HepG2 (cell line): ENCODE measurements around the gene ZNF653. TPM values are rescaled to one million over a fixed set of nuclear protein-coding genes. Genes with fewer than 3 reads are reported as not detected.

Source experiments
- ATAC-seq: fragments of 200-7000 bp; cut with Tn5 transposase; 3 replicates; pipeline ENCODE4 v1.9.1; 2020; ENCODE audit warnings: mild to moderate bottlenecking, moderate library complexity
- BruUV-seq: library from RNA; stranded (reverse); fragments of 400-500 nt; replicated peaks from 2 replicates; lab custom pipeline; 2021; lab: Mats Ljungman, UMichigan
- CTCF ChIA-PET: fragments of 300-600 bp; formaldehyde crosslinking; extraction: SDS; loops from one replicate; lab custom pipeline; 2021; ENCODE audit warnings: low total read pairs, inconsistent platforms, low intra/inter-chr PET ratio; lab: Yijun Ruan, JAX
- POLR2A ChIA-PET: fragments of 350-600 bp; sonication (Branson Sonifier 250); formaldehyde crosslinking; loops from one replicate; lab custom pipeline; 2020; ENCODE audit warnings: antibody characterized with exemption, inconsistent platforms; lab: Yijun Ruan, JAX
- DNase-seq: peaks from one replicate; pipeline ENCODE4 v3.0.0-alpha.2; 2015; ENCODE audit warnings: low spot score
- FAIRE-seq: peaks from 3 replicates; lab custom pipeline; 2011; peaks lifted over from hg19 to GRCh38; lab: Jason Lieb, UNC
- H2AFZ ChIP-seq: one replicate; pipeline ENCODE4 v1.6.1; 2011; ENCODE audit warnings: low read length, inconsistent platforms
- H3K27ac ChIP-seq: fragments of 300-600 bp; 3 replicates; pipeline ENCODE4 v1.8.0; 2011; ENCODE audit warnings: mixed run types, mild to moderate bottlenecking, mixed read lengths, low read length, inconsistent platforms; ENCODE audit not compliant: insufficient read depth; ENCODE audit errors: extremely low read length
- H3K27me3 ChIP-seq, 2 experiments: fragments of 200-600 bp in 1 of 2; 2 replicates in 1 of 2; 3 replicates in 1 of 2; pipeline versions ENCODE4 v1.6.0 to v1.8.0; 2011; ENCODE audit warnings: low read length in 2 of 2, mild to moderate bottlenecking in 2 of 2, moderate library complexity in 2 of 2, inconsistent platforms in 1 of 2; ENCODE audit not compliant: insufficient read depth in 2 of 2, control insufficient read depth in 1 of 2
- H3K36me3 ChIP-seq, 2 experiments: fragments of 200-600 bp in 1 of 2; replicated peaks in 1 of 2; 2 replicates in 1 of 2; 3 replicates in 1 of 2; pipeline versions ENCODE4 v1.5.1 to v1.8.0; 2011; ENCODE audit warnings: low read length in 2 of 2, inconsistent platforms in 1 of 2; ENCODE audit not compliant: insufficient read depth in 2 of 2, control insufficient read depth in 1 of 2
- H3K4me1 ChIP-seq: 2 replicates; pipeline ENCODE4 v1.5.1; 2012; ENCODE audit warnings: low read length, inconsistent platforms; ENCODE audit not compliant: insufficient read depth
- H3K4me2 ChIP-seq: 2 replicates; pipeline ENCODE4 v1.6.0; 2011; ENCODE audit warnings: low read depth, low read length, inconsistent platforms
- H3K4me3 ChIP-seq, 3 experiments: fragments of 200-600 bp in 1 of 3; sonication (generic), shearing (Covaris generic) in 1 of 3; replicated peaks in 1 of 3; 2 replicates each; pipeline ENCODE4 v1.5.1; 2011 to 2016; ENCODE audit warnings: low read length in 3 of 3, inconsistent platforms in 2 of 3, low read depth in 2 of 3, mild to moderate bottlenecking in 2 of 3, control low read depth in 1 of 3, mixed read lengths in 1 of 3; ENCODE audit not compliant: insufficient read depth in 1 of 3
- H3K79me2 ChIP-seq: one replicate; pipeline ENCODE4 v1.6.1; 2011; ENCODE audit warnings: low read length, inconsistent platforms; ENCODE audit not compliant: insufficient read depth
- H3K9ac ChIP-seq: 2 replicates; pipeline ENCODE4 v1.6.0; 2011; ENCODE audit warnings: mild to moderate bottlenecking, low read depth, low read length, inconsistent platforms; ENCODE audit not compliant: insufficient read depth
- H3K9me3 ChIP-seq: 2 replicates; pipeline ENCODE4 v1.5.1; 2012; ENCODE audit warnings: mild to moderate bottlenecking, low read length
- H4K20me1 ChIP-seq: 2 replicates; pipeline ENCODE4 v1.6.0; 2011; ENCODE audit warnings: inconsistent platforms, mild to moderate bottlenecking, low read length, moderate library complexity; ENCODE audit not compliant: insufficient read depth
- FOXP4 ChIP-seq: sonication (generic); formaldehyde crosslinking; IDR thresholded peaks from 2 replicates; pipeline ENCODE4 v1.4.0; 2020; ENCODE audit warnings: missing genetic modification reagents
- FUBP1 ChIP-seq: sonication (generic); formaldehyde crosslinking; IDR thresholded peaks from 2 replicates; pipeline ENCODE4 v1.5.1; 2020; ENCODE audit warnings: missing genetic modification reagents, mild to moderate bottlenecking, borderline replicate concordance
- IKZF1 ChIP-seq: fragments of 450-650 bp; IDR thresholded peaks from 2 replicates; pipeline ENCODE4 v1.7.1; 2016
- KLF9 ChIP-seq: IDR thresholded peaks from 2 replicates; pipeline ENCODE4 v1.6.1; 2016; ENCODE audit warnings: low read depth
- MTA3 ChIP-seq: sonication (generic); formaldehyde crosslinking; IDR thresholded peaks from 2 replicates; pipeline ENCODE4 v1.4.0; 2020; ENCODE audit warnings: missing genetic modification reagents
- MXI1 ChIP-seq: IDR thresholded peaks from 3 replicates; pipeline ENCODE4 v1.6.1; 2012; ENCODE audit warnings: low read depth, low read length, inconsistent platforms, borderline replicate concordance
- SIX4 ChIP-seq: sonication (generic); formaldehyde crosslinking; IDR thresholded peaks from 2 replicates; pipeline ENCODE4 v1.4.0; 2020; ENCODE audit warnings: missing genetic modification reagents
- SKIL ChIP-seq: sonication (generic); formaldehyde crosslinking; IDR thresholded peaks from 2 replicates; pipeline ENCODE4 v1.8.0; 2022; ENCODE audit warnings: missing genetic modification reagents, mild to moderate bottlenecking, moderate library complexity, borderline replicate concordance
- SRSF1 ChIP-seq: fragments of 200-400 bp; formaldehyde crosslinking; optimal IDR thresholded peaks from 2 replicates; pipeline ENCODE3; 2017; ENCODE audit warnings: mild to moderate bottlenecking, low read depth, low read length, moderate library complexity
- TMF1 ChIP-seq: sonication (generic); formaldehyde crosslinking; IDR thresholded peaks from 2 replicates; pipeline ENCODE4 v1.8.1; 2022; ENCODE audit warnings: low read depth, missing genetic modification reagents
- USF2 ChIP-seq, 2 experiments: sonication (generic) in 1 of 2; formaldehyde crosslinking in 1 of 2; IDR thresholded peaks; 2 replicates each; pipeline versions ENCODE4 v1.5.1 to v1.6.1; 2011 to 2020; ENCODE audit warnings: borderline replicate concordance in 1 of 2, low read depth in 1 of 2, low read length in 1 of 2, mild to moderate bottlenecking in 1 of 2, missing genetic modification reagents in 1 of 2, moderate library complexity in 1 of 2
- ZNF335 ChIP-seq: sonication (generic); formaldehyde crosslinking; IDR thresholded peaks from 2 replicates; pipeline ENCODE4 v1.4.0; 2020; ENCODE audit warnings: missing genetic modification reagents
- ZNF337 ChIP-seq: sonication (generic); formaldehyde crosslinking; IDR thresholded peaks from 2 replicates; pipeline ENCODE4 v1.5.1; 2020; ENCODE audit warnings: missing genetic modification reagents, low read depth, mild to moderate bottlenecking, borderline replicate concordance
- ZNF672 ChIP-seq: sonication (generic); formaldehyde crosslinking; IDR thresholded peaks from 2 replicates; pipeline ENCODE4 v1.8.1; 2022; ENCODE audit warnings: missing genetic modification reagents
- ZNF674 ChIP-seq: sonication (generic); formaldehyde crosslinking; IDR thresholded peaks from 2 replicates; pipeline ENCODE4 v1.5.0; 2020; ENCODE audit warnings: low read depth, mild to moderate bottlenecking, missing genetic modification reagents
- ZNF891 ChIP-seq: sonication (generic); formaldehyde crosslinking; IDR thresholded peaks from 2 replicates; pipeline ENCODE4 v1.5.0; 2020; ENCODE audit warnings: mild to moderate bottlenecking, missing genetic modification reagents
- WGBS: methylation state at CpG from one replicate; pipeline ENCODE4 v1.1.6; 2017; ENCODE audit warnings: low lambda C conversion rate; 5-methylcytosine and 5-hydroxymethylcytosine counted together
- in situ Hi-C: cut with HindIII; loops from 2 replicates; pipeline ENCODE4 v1.10.0; 2017; ENCODE audit warnings: low pct_unique_long_range_greater_than_20kb; ENCODE audit not compliant: extremely low pct_ligation_motif_present
- intact Hi-C: fragments of 100-400 bp; cut with micrococcal nuclease; formaldehyde crosslinking; loops from one replicate; pipeline ENCODE4 v1.10.0; 2022; ENCODE audit not compliant: unreplicated experiment
- polyA plus RNA-seq, 8 experiments: library from polyadenylated mRNA; depleted of rRNA in 3 of 8; stranded (reverse) in 7 of 8; unstranded in 1 of 8; fragments of >200 nt; fragmentation: Illumina TruSeq in 4 of 8; extraction: Trizol in 4 of 8; gene quantifications; 2 replicates each; pipeline versions ENCODE4 v1.2.1 to v1.2.3, GENCODE V29; 2011 to 2016; ENCODE audit warnings: low read depth in 4 of 8, missing spikeins in 1 of 8, mixed read lengths in 1 of 8; ENCODE audit not compliant: insufficient read depth in 1 of 8
- total RNA-seq, 5 experiments: library from RNA; depleted of rRNA; stranded (reverse); fragments of >200 nt; fragmentation: Illumina TruSeq; extraction: Trizol; gene quantifications; 2 replicates each; pipeline ENCODE4 v1.2.3, GENCODE V29; 2016; ENCODE audit warnings: low read depth in 1 of 5

Gene ZNF653
- total and polyA plus RNA-seq, 2 of the 13 experiments (the other 11 are each of a cell fraction or from before 2014, with no cell fraction given): 4.7 to 7.1 TPM

GRCh38 chr19:11444059-11444458 is 61.6 kb downstream of the ZNF653 start (continued):
- no peak for TF ChIP-seq ZNF672 (CRISPR knock-in tag)

GRCh38 chr19:11437955-11438354 is 67.7 kb downstream of the ZNF653 start:
- ATAC-seq (no peak), DNase-seq (no peak), FAIRE-seq (no peak)
- intact Hi-C loops: no loop called here
- ChIA-PET CTCF (no interaction called here), POLR2A (no interaction called here)
- Histone ChIP-seq H3K36me3 (peaks cover 16 to 40% of the 10 kb centered on the region in 2 experiments), H3K4me2 (no peak overlapping the region), H3K27ac (no peak overlapping the region), H2AFZ (no peak overlapping the region), H3K9me3 (no peaks in the 10 kb centered on the region), H3K27me3 (no peaks in the 10 kb centered on the region), H3K79me2 (peaks cover 15% of the 10 kb centered on the region), H3K4me1 (peaks cover 20% of the 10 kb centered on the region), H4K20me1 (0 out of 2 replicates have a peak, but pooled peaks cover 2% of the 10 kb centered on the region), H3K4me3 (no peak overlapping the region), H3K9ac (0 out of 2 replicates have a peak overlapping the region, but pooled peaks have one; percentile 34)
- no TSS peak for BruUV-seq
- 94% methylated on average over 9 of the region's 9 CpGs for WGBS
- in situ Hi-C loops: no loop called here
- TF ChIP-seq ZNF891 (CRISPR knock-in tag) (no peak), USF2 (IDR thresholded peaks at IDR 0.05; ENCODE audit: low read depth, low read length) (no peak), USF2 (CRISPR knock-in tag; IDR thresholded peaks at IDR 0.05; ENCODE audit: borderline replicate concordance) (no peak), KLF9 (no peak), ZNF337 (CRISPR knock-in tag) (no peak), ZNF674 (CRISPR knock-in tag) (no peak), SKIL (CRISPR knock-in tag) (no peak), ZNF335 (CRISPR knock-in tag) (no peak), TMF1 (CRISPR knock-in tag) (no peak), SIX4 (no peak), MXI1 (no peak), MTA3 (CRISPR knock-in tag) (no peak), FUBP1 (CRISPR knock-in tag) (no peak), IKZF1 (no peak), SRSF1 (no peak), FOXP4 (CRISPR knock-in tag) (no peak)
